Endothelial cell of umbilical vein (primary cell): Measurements from ENCODE around the gene KCNV2. TPM values are rescaled to one million over a fixed set of nuclear protein-coding genes. Genes with fewer than 3 reads are reported as not detected.

Experiments
- BruUV-seq: library from RNA; stranded (reverse); fragments of 400-500 nt; replicated peaks from 2 replicates; lab custom pipeline; 2021; lab: Mats Ljungman, UMichigan
- CTCF ChIA-PET: fragments of 300-600, 350-600 bp; sonication (Branson Sonifier 250); formaldehyde crosslinking; loops from one replicate; lab custom pipeline; 2021; ENCODE audit warnings: antibody characterized with exemption, inconsistent platforms; lab: Charles Lee
- POLR2A ChIA-PET: fragments of 300-600, 350-600 bp; sonication (Branson Sonifier 250); formaldehyde crosslinking; loops from one replicate; lab custom pipeline; 2021; ENCODE audit warnings: antibody characterized with exemption, inconsistent platforms; lab: Charles Lee
- DNase-seq: peaks from one replicate; pipeline ENCODE4 v3.0.0-alpha.2; 2011; ENCODE audit warnings: low read depth, low spot score
- FAIRE-seq: peaks from 2 replicates; lab custom pipeline; 2011; peaks lifted over from hg19 to GRCh38; lab: Jason Lieb, UNC
- H2AFZ ChIP-seq: 2 replicates; pipeline ENCODE4 v1.6.0; 2012; ENCODE audit warnings: low read depth, low read length, control low read depth, inconsistent platforms
- H3K27ac ChIP-seq: 2 replicates; pipeline ENCODE4 v1.5.1; 2011; ENCODE audit warnings: low read depth, mild to moderate bottlenecking, control low read depth, low read length, moderate library complexity; ENCODE audit not compliant: insufficient read depth
- H3K27me3 ChIP-seq, 2 experiments: 2 replicates each; pipeline versions ENCODE4 v1.6.0 to v1.6.1; 2011; ENCODE audit warnings: low read length in 2 of 2, mixed read lengths in 1 of 2; ENCODE audit not compliant: control insufficient read depth in 2 of 2, insufficient read depth in 2 of 2
- H3K36me3 ChIP-seq, 2 experiments: 2 replicates in 1 of 2; 3 replicates in 1 of 2; pipeline ENCODE4 v1.5.1; 2011; ENCODE audit warnings: low read length in 2 of 2, mild to moderate bottlenecking in 1 of 2, moderate library complexity in 1 of 2; ENCODE audit not compliant: control insufficient read depth in 2 of 2, insufficient read depth in 2 of 2; ENCODE audit errors: extremely low read depth in 1 of 2
- H3K4me1 ChIP-seq: 3 replicates; pipeline ENCODE4 v1.5.1; 2011; ENCODE audit warnings: mild to moderate bottlenecking, low read length; ENCODE audit not compliant: control insufficient read depth, insufficient read depth; ENCODE audit errors: extremely low read depth
- H3K4me2 ChIP-seq: 2 replicates; pipeline ENCODE4 v1.6.1; 2011; ENCODE audit warnings: low read length, control low read depth, mixed read lengths; ENCODE audit not compliant: insufficient read depth
- H3K4me3 ChIP-seq, 3 experiments: fragments of 200-600 bp in 1 of 3; sonication (generic), shearing (Covaris generic) in 1 of 3; replicated peaks in 1 of 3; 2 replicates each; pipeline ENCODE4 v1.5.1; 2011 to 2016; ENCODE audit warnings: control low read depth in 3 of 3, low read length in 3 of 3, mild to moderate bottlenecking in 2 of 3, inconsistent platforms in 1 of 3, low read depth in 1 of 3, moderate library complexity in 1 of 3; ENCODE audit not compliant: insufficient read depth in 1 of 3
- H3K79me2 ChIP-seq: 2 replicates; pipeline ENCODE4 v1.6.0; 2012; ENCODE audit warnings: low read length, inconsistent platforms; ENCODE audit not compliant: control insufficient read depth, insufficient read depth
- H3K9ac ChIP-seq: replicated peaks from 2 replicates; pipeline ENCODE3; 2011; ENCODE audit warnings: low read length, control low read depth; ENCODE audit not compliant: insufficient read depth; ENCODE audit errors: extremely low read depth
- H3K9me1 ChIP-seq: replicated peaks from 3 replicates; pipeline ENCODE4 v1.6.0; 2011; ENCODE audit warnings: mild to moderate bottlenecking, low read length; ENCODE audit not compliant: control insufficient read depth, insufficient read depth; ENCODE audit errors: extremely low read depth
- H3K9me3 ChIP-seq: replicated peaks from 2 replicates; pipeline ENCODE4 v1.5.1; 2012; ENCODE audit warnings: low read length, inconsistent platforms; ENCODE audit not compliant: control insufficient read depth, insufficient read depth
- H4K20me1 ChIP-seq: replicated peaks from 2 replicates; pipeline ENCODE3; 2011; ENCODE audit warnings: mild to moderate bottlenecking, low read length; ENCODE audit not compliant: control insufficient read depth, insufficient read depth; ENCODE audit errors: extremely low read depth
- CTCF ChIP-seq, 2 donors: IDR thresholded peaks; 1 replicate in 1 of 2; 2 replicates in 1 of 2; pipeline ENCODE4 v1.5.1; 2011; ENCODE audit warnings: low read length in 2 of 2, mild to moderate bottlenecking in 2 of 2, moderate library complexity in 2 of 2, control low read depth in 1 of 2, inconsistent platforms in 1 of 2, low read depth in 1 of 2; ENCODE audit not compliant: insufficient read depth in 1 of 2; ENCODE audit errors: extremely low read depth in 1 of 2
- EZH2 ChIP-seq: IDR thresholded peaks from 2 replicates; pipeline ENCODE4 v1.6.1; 2012; ENCODE audit warnings: borderline replicate concordance, low read depth, mild to moderate bottlenecking, moderate library complexity, low read length, inconsistent platforms; ENCODE audit not compliant: severe bottlenecking
- FOS ChIP-seq: IDR thresholded peaks from 2 replicates; pipeline ENCODE4 v1.6.1; 2011; ENCODE audit warnings: mild to moderate bottlenecking, low read length, moderate library complexity, borderline replicate concordance; ENCODE audit not compliant: insufficient read depth
- GATA2 ChIP-seq: IDR thresholded peaks from 2 replicates; pipeline ENCODE4 v1.7.0; 2011; ENCODE audit warnings: low read depth, mild to moderate bottlenecking, moderate library complexity, mixed read lengths, low read length; ENCODE audit not compliant: insufficient read length, insufficient read depth
- MYC ChIP-seq: IDR thresholded peaks from one replicate; pipeline ENCODE4 v1.6.1; 2011; ENCODE audit warnings: mild to moderate bottlenecking, low read depth, low read length
- POLR2A ChIP-seq: IDR thresholded peaks from 2 replicates; pipeline ENCODE4 v1.6.1; 2012; ENCODE audit warnings: low read depth, mild to moderate bottlenecking, control low read depth, low read length
- POLR2AphosphoS5 ChIP-seq: IDR thresholded peaks from 2 replicates; pipeline ENCODE4 v1.6.1; 2012; ENCODE audit warnings: low read depth, mild to moderate bottlenecking, control low read depth, low read length, moderate library complexity; ENCODE audit not compliant: insufficient read depth
- dilution Hi-C: fragments of 300-500 bp; cut with MboI; formaldehyde crosslinking; loops from one replicate; pipeline ENCODE4 v1.15.0; 2019; ENCODE audit warnings: low sequenced_read_pairs; ENCODE audit not compliant: extremely low pct_ligation_motif_present
- intact Hi-C: fragments of 100-400 bp; cut with micrococcal nuclease; formaldehyde crosslinking; loops from one replicate; pipeline ENCODE4 v1.10.0; 2022
- polyA plus RNA-seq, 4 experiments: library from polyadenylated mRNA; depleted of rRNA in 3 of 4; stranded (reverse) in 3 of 4; unstranded in 1 of 4; fragments of >200 nt; gene quantifications; 2 replicates each; pipeline versions ENCODE4 v1.2.1 to v1.2.3, GENCODE V29; 2011 to 2012; ENCODE audit warnings: missing spikeins in 1 of 4
- total RNA-seq: library from RNA; stranded (reverse); gene quantifications from 2 replicates; pipeline ENCODE4 v1.2.3, GENCODE V29; 2021
- TF ChIP-seq, protein P1 (sequence below): IDR thresholded peaks from 2 replicates; pipeline ENCODE4 v1.6.1; 2011; ENCODE audit not compliant: insufficient read depth, insufficient read length

Gene KCNV2
- total and polyA plus RNA-seq, 2 donors (not counting 3 experiments of a cell fraction or from before 2014, with no cell fraction given), result not detected

DNA sequence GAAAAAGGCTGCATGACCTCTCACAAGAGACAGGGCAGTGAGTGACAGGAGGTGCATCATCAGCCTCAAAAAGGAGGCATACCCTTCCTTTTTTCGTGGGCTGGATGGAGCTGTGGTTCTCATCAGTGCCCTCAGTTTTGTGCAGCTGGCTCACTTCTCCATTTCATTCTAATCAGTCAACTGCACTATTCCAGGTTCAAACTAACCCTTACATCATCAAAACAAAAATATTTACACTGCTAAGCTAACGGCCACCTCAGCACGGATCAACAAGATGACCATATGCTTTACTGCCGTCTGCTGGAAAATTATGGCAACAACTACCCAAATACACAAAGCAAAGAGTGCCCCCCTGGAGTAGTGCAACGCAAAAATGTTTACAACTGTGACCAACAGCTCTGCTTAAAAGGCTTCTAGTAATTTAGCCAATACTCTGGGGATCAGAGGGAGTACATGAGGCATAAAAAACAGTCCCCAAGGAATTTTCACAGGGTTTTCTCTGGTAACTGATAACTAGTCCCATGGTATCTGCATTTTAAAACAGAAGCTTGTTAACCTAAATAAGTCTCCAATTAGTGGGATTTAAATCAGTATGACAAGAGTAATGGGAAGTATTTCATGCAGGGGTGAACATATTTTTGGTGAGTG, 10.8 kb downstream of the KCNV2 start:
- Histone ChIP-seq H2AFZ (no peak overlapping the region), H3K36me3 (no peaks in the 10 kb centered on the region), H3K27ac (no peak overlapping the region), H3K9me1 (no peaks in the 10 kb centered on the region), H3K4me2 (no peak overlapping the region), H4K20me1 (no peaks in the 10 kb centered on the region), H3K79me2 (no peaks in the 10 kb centered on the region), H3K9ac (no peak overlapping the region), H3K4me1 (no peaks in the 10 kb centered on the region), H3K27me3 (no peaks in the 10 kb centered on the region), H3K4me3 (no peak overlapping the region), H3K9me3 (no peaks in the 10 kb centered on the region)
- CTCF ChIA-PET, result interaction anchor here (0.5 to 3.8 kb wide), 62 partner anchors 9 to 673 kb away, joined by 3 to 79 read pairs (median 4); partner anchors contain the start of genes KCNV2, PUM3 and VLDLR
- TF ChIP-seq EZH2 (no peak), POLR2AphosphoS5 (no peak), FOS (no peak), GATA2 (no peak), CTCF (IDR thresholded peaks at IDR 0.05; ENCODE audit: extremely low read depth in 1 of 2, insufficient read depth in 1 of 2, low read depth in 1 of 2, low read length in 2 of 2) (peak; percentile 65 to 69), MYC (no peak), POLR2A (no peak)
- TF ChIP-seq, protein P1, sequence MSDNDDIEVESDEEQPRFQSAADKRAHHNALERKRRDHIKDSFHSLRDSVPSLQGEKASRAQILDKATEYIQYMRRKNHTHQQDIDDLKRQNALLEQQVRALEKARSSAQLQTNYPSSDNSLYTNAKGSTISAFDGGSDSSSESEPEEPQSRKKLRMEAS, result no peak
- intact Hi-C loops (loop anchor here (1.0 to 5.0 kb wide), 7 partner anchors 107 to 596 kb away; partner anchors contain the start of gene VLDLR), dilution Hi-C loops (no loop called here)
- FAIRE-seq (peak; percentile 57), DNase-seq (peak; percentile 76)
- POLR2A ChIA-PET, result no interaction called here
- BruUV-seq, result no TSS peak
